OCI-M2 (cell line): ENCODE measurements around the gene MMP27.

ENCODE experiments used
- DNase-seq: peaks from one replicate; lab custom pipeline; 2025; ENCODE audit not compliant: unreplicated experiment; lab: John Stamatoyannopoulos, UW

The MMP27 gene

GRCh38 chr11:102704841-102705240 is 728 bp downstream of the MMP27 start:
- DNase-seq, result no peak

DNA sequence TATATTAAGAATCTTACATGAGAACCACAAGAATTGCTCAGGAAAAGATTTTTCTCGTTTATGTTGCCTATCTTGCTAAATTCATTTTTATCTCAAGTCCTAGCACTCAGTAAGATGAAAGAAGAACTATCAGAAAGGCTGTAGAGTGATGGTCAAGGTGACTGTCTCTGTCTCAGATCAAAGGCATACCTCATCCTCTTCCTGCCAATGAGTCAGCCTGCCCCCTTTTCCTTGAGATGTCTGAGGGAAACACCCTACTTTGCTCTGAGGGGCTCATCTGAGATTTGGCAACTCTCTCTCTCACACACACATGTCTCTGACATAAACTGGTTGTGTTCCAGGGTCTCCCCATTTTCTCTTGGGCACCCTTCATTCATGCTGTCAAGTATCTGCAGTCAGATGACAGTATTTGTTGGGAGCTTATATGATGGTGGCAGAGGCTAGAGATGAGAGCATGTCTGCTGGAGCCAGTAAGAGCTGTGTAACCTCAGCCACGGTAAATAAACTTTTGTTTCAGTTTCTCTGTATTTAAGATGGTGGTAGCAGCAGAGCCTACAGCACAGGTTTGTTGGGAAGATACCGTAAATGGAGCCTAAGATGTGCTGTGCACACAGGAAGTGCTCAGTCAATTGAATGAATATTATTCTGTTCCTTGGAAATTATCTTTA is 1.6 kb downstream of the MMP27 start:
- DNase-seq, result no peak

DNA sequence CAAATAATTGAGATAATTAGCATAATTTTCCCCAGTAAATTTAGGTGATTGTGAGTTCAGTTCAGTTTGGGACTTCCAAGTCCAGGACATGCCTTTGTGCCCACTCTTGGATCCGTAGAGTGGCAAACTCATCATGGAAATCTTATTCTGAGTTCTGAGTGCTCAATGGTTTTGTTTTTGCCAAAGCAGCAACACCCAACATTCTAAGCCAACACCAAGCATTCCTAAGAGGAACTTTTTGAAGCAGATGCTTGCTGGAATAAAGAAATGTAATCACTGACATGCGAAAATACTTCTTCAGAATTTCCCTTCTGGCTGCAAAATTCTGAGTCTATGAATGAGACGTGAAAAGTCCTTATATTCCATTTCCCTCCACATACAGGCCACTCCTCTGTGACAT is 10.4 kb downstream of the MMP27 start:
- DNase-seq, result no peak

DNA sequence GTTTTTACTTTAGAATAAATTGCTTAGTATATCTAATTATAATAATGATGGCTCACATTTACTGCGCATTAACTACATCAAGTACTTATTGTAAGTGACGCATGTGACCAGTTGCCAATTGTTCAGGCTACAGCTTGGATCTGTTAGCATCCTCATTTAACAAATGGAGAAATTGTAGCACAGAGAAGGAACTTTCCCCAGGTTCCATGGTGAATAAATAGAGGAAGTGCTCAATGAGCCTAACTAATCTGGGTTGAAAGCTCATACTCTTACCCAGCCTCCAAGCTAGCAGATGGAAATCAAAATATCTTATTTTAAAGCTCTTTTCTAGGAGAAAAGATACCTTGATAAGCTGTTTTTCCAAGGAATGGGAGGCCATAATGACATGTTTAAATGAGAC is 19.8 kb downstream of the MMP27 start:
- no peak for DNase-seq

DNA sequence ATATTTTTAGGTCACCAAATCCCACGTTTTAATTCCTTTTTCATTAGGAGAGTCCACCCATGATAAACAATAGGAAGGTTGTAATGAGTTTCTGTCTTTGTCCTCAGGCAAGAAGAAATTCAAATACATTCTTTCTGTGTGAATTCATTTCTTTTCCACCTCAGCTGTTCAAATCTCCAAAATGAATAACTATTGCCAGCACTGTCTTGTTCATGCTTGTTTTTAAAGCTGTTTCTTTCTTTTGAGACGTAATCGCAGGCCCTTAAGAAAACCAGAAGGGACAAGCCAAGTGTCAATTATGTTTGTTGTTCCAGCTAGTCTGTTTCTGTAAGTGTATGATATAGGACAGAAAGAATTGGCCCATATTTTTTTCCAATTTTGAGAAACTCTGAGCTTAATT is 20.2 kb downstream of the MMP27 start:
- no peak for DNase-seq

GRCh38 chr11:102683277-102683676 is 22.3 kb downstream of the MMP27 start:
- no peak for DNase-seq

DNA sequence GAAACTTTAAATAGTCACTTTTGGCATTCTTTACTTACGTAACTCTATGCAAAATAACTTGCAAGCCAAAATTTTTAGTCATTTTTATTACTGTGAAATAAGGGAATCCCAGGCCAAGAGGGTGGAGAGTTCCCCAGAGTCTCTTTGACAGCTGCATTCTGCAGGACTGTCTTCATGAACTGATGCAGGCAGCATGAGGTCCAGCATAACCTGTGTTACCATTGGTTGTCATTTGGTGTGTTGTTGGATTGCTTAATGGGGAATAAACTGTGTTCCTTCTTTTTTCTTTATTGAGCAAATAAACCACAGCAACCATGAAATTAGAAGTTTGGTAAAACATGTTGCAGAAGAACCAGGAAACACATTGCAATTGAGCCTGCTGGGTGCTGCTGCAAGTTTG is 24.6 kb downstream of the MMP27 start:
- DNase-seq, result no peak

- DNase-seq, result no peak
These were observed 27.5 kb downstream of the MMP27 start for GRCh38 chr11:102678022-102678421.

- no peak for DNase-seq
These were observed 29.5 kb downstream of the MMP27 start for GRCh38 chr11:102676084-102676483.

DNA sequence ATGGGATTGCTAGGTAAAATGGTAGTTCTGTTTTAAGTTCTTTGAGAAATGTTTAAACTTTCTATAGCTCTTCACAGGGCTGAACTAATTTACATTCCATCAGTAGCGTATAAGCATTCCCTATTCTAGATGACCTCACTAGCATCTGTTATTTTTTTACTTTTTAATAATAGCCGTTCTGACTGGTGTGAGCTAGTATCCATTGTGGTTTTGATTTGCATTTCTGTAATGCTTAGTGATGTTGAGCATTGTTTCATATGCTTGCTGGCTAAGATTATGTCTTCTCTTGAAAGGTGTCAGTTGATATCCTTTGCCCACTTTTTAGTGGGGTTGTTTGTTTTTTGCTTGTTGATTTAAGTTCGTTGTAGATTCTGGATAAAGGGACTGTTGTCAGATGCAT is 35.9 kb downstream of the MMP27 start:
- no peak for DNase-seq

GRCh38 chr11:102666331-102666957 is 39.1 kb downstream of the MMP27 start:
- DNase-seq, result no peak

GRCh38 chr11:102664001-102664752 is 41.4 kb downstream of the MMP27 start:
- DNase-seq, result no peak

- no peak for DNase-seq
These were observed 43.0 kb downstream of the MMP27 start for GRCh38 chr11:102662607-102663006.

DNA sequence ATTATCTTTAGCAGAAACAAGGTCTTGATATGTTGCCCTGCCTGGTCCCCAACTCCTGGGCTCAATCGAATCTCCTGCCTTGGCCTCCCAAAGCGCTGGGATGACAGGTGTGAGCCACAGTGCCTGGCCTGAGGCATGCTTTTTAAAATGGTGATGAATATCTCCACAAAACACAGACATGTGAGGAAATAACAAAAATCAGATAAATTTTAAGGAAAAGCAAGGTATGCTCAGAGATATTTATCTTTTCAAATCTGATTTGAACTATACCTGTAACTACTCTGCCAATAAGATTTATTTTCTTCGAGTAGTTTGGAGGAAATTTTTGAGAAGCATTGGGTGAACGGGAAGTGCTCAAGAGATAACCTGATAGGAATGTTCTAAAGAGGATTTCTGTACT is 44.5 kb downstream of the MMP27 start:
- DNase-seq, result no peak

GRCh38 chr11:102656528-102656927 is 49.0 kb downstream of the MMP27 start:
- no peak for DNase-seq

DNA sequence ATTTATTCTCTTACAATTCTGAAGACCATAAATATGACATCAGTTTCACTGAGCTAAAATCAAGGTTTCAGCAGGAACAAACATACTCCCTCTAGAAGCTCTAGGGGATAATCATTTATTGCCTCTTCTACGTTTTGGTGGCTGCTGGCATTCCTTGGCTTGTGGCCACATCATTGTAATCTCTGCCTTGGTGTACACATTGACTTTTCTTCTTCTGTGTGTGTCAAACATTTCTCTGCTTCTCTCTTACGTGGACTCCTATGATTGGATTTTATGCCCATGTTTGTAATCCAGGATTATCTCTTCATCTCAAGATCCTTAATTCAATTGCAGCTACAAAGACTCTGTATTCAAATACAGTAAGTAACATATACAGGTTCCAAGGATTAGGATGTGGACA is 50.0 kb downstream of the MMP27 start:
- DNase-seq, result no peak

GRCh38 chr11:102654761-102655160 is 50.8 kb downstream of the MMP27 start:
- no peak for DNase-seq

GRCh38 chr11:102653744-102654291 is 51.8 kb downstream of the MMP27 start:
- DNase-seq, result no peak

GRCh38 chr11:102647430-102647829 is 58.1 kb downstream of the MMP27 start:
- DNase-seq, result no peak

DNA sequence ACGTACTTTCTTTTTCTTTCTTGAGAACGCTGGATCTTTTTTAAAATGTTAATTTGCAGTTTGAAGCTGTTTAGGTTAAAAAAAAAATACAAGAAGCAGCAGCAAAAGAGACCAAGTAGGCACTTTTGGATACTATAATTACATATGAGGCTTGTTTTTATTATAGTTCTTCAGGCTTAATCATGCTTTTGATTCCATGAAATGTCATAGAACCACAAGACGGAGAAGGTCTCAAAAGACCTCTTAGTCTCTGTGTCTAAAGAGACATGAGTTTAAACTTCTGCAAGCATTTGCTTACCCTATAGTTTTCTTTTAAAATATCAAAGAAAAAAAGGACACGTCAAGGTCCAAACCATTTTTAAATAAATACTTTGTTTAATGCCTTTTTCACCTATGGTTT is 61.6 kb downstream of the MMP27 start:
- no peak for DNase-seq
